ENCODE data around the gene TIAL1. TPM values are rescaled to one million over a fixed set of nuclear protein-coding genes. Genes with fewer than 3 reads are reported as not detected.

Gene TIAL1
- polyA plus RNA-seq, 1 donor, result 127 TPM

Other genes with a start within 250 kb of the TIAL1 start
- 63.1 TPM for gene RGS10, start 54.2 kb downstream of the TIAL1 start, polyA plus RNA-seq
- gene BAG3, start 54.4 kb upstream of the TIAL1 start, polyA plus RNA-seq, result 12.3 TPM
- gene INPP5F, start 129.1 kb upstream of the TIAL1 start, polyA plus RNA-seq, result 24.7 TPM

Measured in large intestine (tissue), 1 donor.